SK-N-MC (cell line): ENCODE results near the gene SCAPER.

ENCODE experiments used
- DNase-seq: peaks from one replicate; pipeline ENCODE4 v3.0.0-alpha.2; 2011; ENCODE audit warnings: low read depth, low spot score
- H3K27ac ChIP-seq: fragments of 200-600 bp; sonication (generic); 2 replicates; pipeline ENCODE4 v1.5.1; 2016; ENCODE audit warnings: mixed run types
- H3K36me3 ChIP-seq: fragments of 200-600 bp; sonication (generic); 2 replicates; pipeline ENCODE4 v1.6.1; 2017; ENCODE audit warnings: antibody characterized with exemption, low read length, mixed read lengths; ENCODE audit not compliant: insufficient read depth
- H3K4me3 ChIP-seq: fragments of 200-600 bp; sonication (generic); 2 replicates; pipeline ENCODE4 v1.5.1; 2016
- H3K9ac ChIP-seq: fragments of 200-600 bp; sonication (generic); 2 replicates; pipeline ENCODE4 v1.8.0; 2017; ENCODE audit warnings: mixed run types, mixed read lengths; ENCODE audit not compliant: insufficient read length
- H3K9me3 ChIP-seq: fragments of 200-600 bp; sonication (generic); 2 replicates; pipeline ENCODE4 v1.6.1; 2017; ENCODE audit warnings: low read depth, mild to moderate bottlenecking, antibody characterized with exemption, low read length, moderate library complexity, mixed read lengths
- EZH2 ChIP-seq: fragments of 200-600 bp; sonication (generic); IDR thresholded peaks from one replicate; pipeline ENCODE4 v1.6.1; 2017; ENCODE audit warnings: antibody characterized with exemption
- FOXP2 ChIP-seq: optimal IDR thresholded peaks from 2 replicates; pipeline ENCODE3; 2011; ENCODE audit warnings: mild to moderate bottlenecking, moderate library complexity; ENCODE audit not compliant: insufficient read depth; ENCODE audit errors: extremely low read length, control extremely low read depth
- POLR2AphosphoS5 ChIP-seq: IDR thresholded peaks from 2 replicates; pipeline ENCODE4 v1.6.1; 2012; ENCODE audit warnings: mild to moderate bottlenecking, low read depth, low read length, borderline replicate concordance

Gene SCAPER

GRCh38 chr15:76787273-76787672 lies 117.9 kb downstream of the SCAPER start:
- H3K4me3 ChIP-seq = no peak overlapping the region
- no peak for DNase-seq
- no peak overlapping the region for H3K9ac ChIP-seq
- no peak overlapping the region for H3K27ac ChIP-seq
- H3K36me3 ChIP-seq = peaks cover 18% of the 10 kb centered on the region
- TF ChIP-seq POLR2AphosphoS5 = no peak
- no peak for TF ChIP-seq EZH2
- no peak for TF ChIP-seq FOXP2
- H3K9me3 ChIP-seq = no peaks in the 10 kb centered on the region

GRCh38 chr15:76776969-76777368 lies 128.2 kb downstream of the SCAPER start:
- H3K9ac ChIP-seq = no peak overlapping the region
- no peak overlapping the region for H3K27ac ChIP-seq
- peaks cover 14% of the 10 kb centered on the region; the same call in 1 of the 2 replicates for H3K36me3 ChIP-seq
- DNase-seq = no peak
- peaks cover 4% of the 10 kb centered on the region; the same call in 1 of the 2 replicates for H3K9me3 ChIP-seq
- TF ChIP-seq EZH2 (no peak), FOXP2 (no peak), POLR2AphosphoS5 (no peak)
- H3K4me3 ChIP-seq = no peak overlapping the region

- no peak overlapping the region for H3K9ac ChIP-seq
- no peak overlapping the region for H3K27ac ChIP-seq
- no peak for DNase-seq
- H3K36me3 ChIP-seq = peaks cover 14% of the 10 kb centered on the region; the same call in 1 of the 2 replicates
- peaks cover 4% of the 10 kb centered on the region; the same call in 1 of the 2 replicates for H3K9me3 ChIP-seq
- TF ChIP-seq FOXP2 = no peak
- no peak for TF ChIP-seq EZH2
- TF ChIP-seq POLR2AphosphoS5 = no peak
- H3K4me3 ChIP-seq = no peak overlapping the region
These were observed 128.7 kb downstream of the SCAPER start for GRCh38 chr15:76776480-76776879.

GRCh38 chr15:76773234-76773633 lies 131.9 kb downstream of the SCAPER start:
- no peak overlapping the region for H3K4me3 ChIP-seq
- DNase-seq = no peak
- TF ChIP-seq FOXP2 (no peak), POLR2AphosphoS5 (no peak), EZH2 (no peak)
- no peak overlapping the region for H3K9ac ChIP-seq
- peaks cover 4% of the 10 kb centered on the region; the same call in 1 of the 2 replicates for H3K9me3 ChIP-seq
- H3K36me3 ChIP-seq = peaks cover 14% of the 10 kb centered on the region; the same call in 1 of the 2 replicates
- H3K27ac ChIP-seq = no peak overlapping the region

GRCh38 chr15:76772776-76773175 lies 132.4 kb downstream of the SCAPER start:
- Histone ChIP-seq H3K9ac (no peak overlapping the region), H3K9me3 (peaks cover 4% of the 10 kb centered on the region; the same call in 1 of the 2 replicates), H3K27ac (no peak overlapping the region), H3K36me3 (peaks cover 14% of the 10 kb centered on the region; the same call in 1 of the 2 replicates), H3K4me3 (no peak overlapping the region)
- DNase-seq = no peak
- TF ChIP-seq EZH2 = no peak
- no peak for TF ChIP-seq FOXP2
- no peak for TF ChIP-seq POLR2AphosphoS5

- Histone ChIP-seq H3K4me3 (no peak overlapping the region), H3K36me3 (peaks cover 45% of the 10 kb centered on the region), H3K9ac (no peak overlapping the region), H3K9me3 (no peaks in the 10 kb centered on the region), H3K27ac (no peak overlapping the region)
- no peak for DNase-seq
- TF ChIP-seq EZH2 (no peak), POLR2AphosphoS5 (no peak), FOXP2 (no peak)
These were observed 141.1 kb downstream of the SCAPER start for GRCh38 chr15:76764004-76764403.

GRCh38 chr15:76763554-76763953 lies 141.6 kb downstream of the SCAPER start:
- peaks cover 45% of the 10 kb centered on the region for H3K36me3 ChIP-seq
- DNase-seq = no peak
- no peak overlapping the region for H3K9ac ChIP-seq
- H3K9me3 ChIP-seq = no peaks in the 10 kb centered on the region
- no peak overlapping the region for H3K27ac ChIP-seq
- TF ChIP-seq FOXP2 = no peak
- TF ChIP-seq POLR2AphosphoS5 = no peak
- no peak for TF ChIP-seq EZH2
- no peak overlapping the region for H3K4me3 ChIP-seq

- no peak for TF ChIP-seq FOXP2
- no peak for TF ChIP-seq EZH2
- no peak for TF ChIP-seq POLR2AphosphoS5
- Histone ChIP-seq H3K9me3 (no peaks in the 10 kb centered on the region), H3K4me3 (no peak overlapping the region), H3K27ac (no peak overlapping the region), H3K9ac (no peak overlapping the region), H3K36me3 (peaks cover 16% of the 10 kb centered on the region)
- DNase-seq = no peak
These were observed 148.8 kb downstream of the SCAPER start for GRCh38 chr15:76756381-76756780.

GRCh38 chr15:76753771-76754170 lies 151.4 kb downstream of the SCAPER start:
- H3K36me3 ChIP-seq = peaks cover 12% of the 10 kb centered on the region
- no peak overlapping the region for H3K9ac ChIP-seq
- H3K27ac ChIP-seq = no peak overlapping the region
- TF ChIP-seq FOXP2 (no peak), POLR2AphosphoS5 (no peak)
- H3K9me3 ChIP-seq = 0 out of 2 replicates have a peak, but pooled peaks cover 4% of the 10 kb centered on the region
- no peak for DNase-seq
- H3K4me3 ChIP-seq = no peak overlapping the region
